Gastroesophageal sphincter (tissue), 4 donors: ENCODE data around the gene FBXL16. TPM values are rescaled to one million over a fixed set of nuclear protein-coding genes. Genes with fewer than 3 reads are reported as not detected.
"Not testable (repeated sequence)": the region's sequence is repeated elsewhere in the genome, so short reads cannot be mapped to it uniquely, and the experiment has no call there.

Experiments
- ATAC-seq: fragments of 150-250 bp; one replicate; pipeline ENCODE4 v1.9.1; 2016; ENCODE audit warnings: mild to moderate bottlenecking, moderate library complexity
- H3K27ac ChIP-seq, 4 donors: fragments of 200-600 bp; sonication (generic) in 3 of 4; 1 replicate in 3 of 4; 2 replicates in 1 of 4; pipeline ENCODE4 v1.5.1; 2016 to 2019
- H3K27me3 ChIP-seq: fragments of 200-600 bp; sonication (generic); one replicate; pipeline ENCODE4 v1.5.1; 2019
- H3K36me3 ChIP-seq, 2 donors: fragments of 200-600 bp; sonication (generic); one replicate each; pipeline ENCODE4 v1.5.1; 2019; ENCODE audit warnings: control low read depth in 1 of 2
- H3K4me1 ChIP-seq, 3 donors: fragments of 200-600 bp; sonication (generic); 1 replicate in 2 of 3; 2 replicates in 1 of 3; pipeline ENCODE4 v1.5.1; 2016 to 2019; ENCODE audit warnings: control low read depth in 2 of 3
- H3K4me3 ChIP-seq, 2 donors: fragments of 200-600 bp; sonication (generic); one replicate each; pipeline ENCODE4 v1.5.1; 2019; ENCODE audit warnings: mild to moderate bottlenecking in 1 of 2, moderate library complexity in 1 of 2
- H3K9me3 ChIP-seq, 3 donors: fragments of 200-600 bp; sonication (generic); one replicate each; pipeline ENCODE4 v1.5.1; 2017 to 2019; ENCODE audit warnings: control low read depth in 2 of 3
- EP300 ChIP-seq: sonication (generic); formaldehyde crosslinking; IDR thresholded peaks from one replicate; pipeline ENCODE4 v1.6.1; 2017; ENCODE audit warnings: antibody characterized with exemption, mild to moderate bottlenecking
- POLR2A ChIP-seq, 2 donors: fragments of 450-650 bp; IDR thresholded peaks; one replicate each; pipeline ENCODE4 v1.6.1; 2017; ENCODE audit warnings: antibody characterized with exemption in 2 of 2, mild to moderate bottlenecking in 2 of 2, moderate library complexity in 1 of 2
- POLR2AphosphoS5 ChIP-seq: sonication (generic); formaldehyde crosslinking; IDR thresholded peaks from one replicate; pipeline ENCODE4 v1.6.1; 2017; ENCODE audit warnings: antibody characterized with exemption
- WGBS, 2 donors: methylation state at CpG; one replicate each; pipeline ENCODE4 v1.1.5; 2018; ENCODE audit warnings: low coverage in 1 of 2; 5-methylcytosine and 5-hydroxymethylcytosine counted together
- total RNA-seq, 4 donors: library from RNA; depleted of rRNA; stranded (reverse); fragments of >200 nt; gene quantifications; one replicate each; pipeline ENCODE4 v1.1.0, GENCODE V29; 2016
- TF ChIP-seq, protein P1 (sequence below), 4 experiments: fragments of 200-600 bp in 2 of 4; fragments of 450-650 bp in 2 of 4; sonication (generic) in 1 of 4; IDR thresholded peaks; one replicate each; pipeline ENCODE4 v1.5.1; 2017 to 2019; ENCODE audit warnings: antibody characterized with exemption in 4 of 4, mild to moderate bottlenecking in 2 of 4, moderate library complexity in 2 of 4

The FBXL16 gene, protein sequence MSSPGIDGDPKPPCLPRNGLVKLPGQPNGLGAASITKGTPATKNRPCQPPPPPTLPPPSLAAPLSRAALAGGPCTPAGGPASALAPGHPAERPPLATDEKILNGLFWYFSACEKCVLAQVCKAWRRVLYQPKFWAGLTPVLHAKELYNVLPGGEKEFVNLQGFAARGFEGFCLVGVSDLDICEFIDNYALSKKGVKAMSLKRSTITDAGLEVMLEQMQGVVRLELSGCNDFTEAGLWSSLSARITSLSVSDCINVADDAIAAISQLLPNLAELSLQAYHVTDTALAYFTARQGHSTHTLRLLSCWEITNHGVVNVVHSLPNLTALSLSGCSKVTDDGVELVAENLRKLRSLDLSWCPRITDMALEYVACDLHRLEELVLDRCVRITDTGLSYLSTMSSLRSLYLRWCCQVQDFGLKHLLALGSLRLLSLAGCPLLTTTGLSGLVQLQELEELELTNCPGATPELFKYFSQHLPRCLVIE
- 1 to 10 TPM in 1 of 4 donors, under 1 TPM in 3; 0.27 to 1.4 (median 0.35) TPM for total RNA-seq

DNA sequence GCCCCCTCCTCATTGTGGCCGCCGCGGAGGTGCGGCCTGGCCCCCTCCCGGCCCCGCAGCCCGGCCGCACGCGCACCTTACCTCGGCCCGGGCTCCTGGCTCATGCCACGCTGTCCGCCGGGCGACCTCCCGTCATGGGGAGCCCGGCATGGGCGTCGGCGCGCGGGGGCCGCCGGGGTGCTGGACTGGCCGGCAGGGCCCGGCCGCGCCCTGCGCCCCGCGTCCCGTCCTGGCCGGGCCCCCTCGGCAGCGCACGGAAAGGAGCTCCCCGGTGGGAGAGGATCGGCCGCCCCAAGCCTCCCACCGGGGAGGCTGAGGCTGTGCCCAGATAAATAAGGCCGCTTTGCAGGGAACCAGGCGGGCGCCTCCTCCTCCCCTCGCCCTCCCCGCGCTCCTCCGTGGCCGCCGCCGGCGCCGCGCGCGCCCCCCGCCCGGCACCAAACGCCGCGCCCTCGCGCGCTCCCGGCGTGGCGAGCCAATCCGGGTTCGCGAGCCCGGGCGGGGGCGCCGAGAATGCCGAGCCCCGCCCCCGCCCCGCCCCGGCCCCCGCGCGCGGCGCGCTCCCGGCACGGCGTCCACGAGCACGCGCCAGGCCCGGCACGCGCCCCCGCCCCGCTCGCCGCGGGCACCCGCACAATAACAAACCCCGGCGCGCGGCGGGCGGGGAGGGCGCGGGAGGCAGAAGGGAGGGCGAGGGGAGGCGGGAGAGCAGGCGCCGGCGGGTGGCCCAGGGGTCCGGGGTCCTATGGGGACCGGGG, at the start of gene FBXL16:
Gene FBXL16, minus strand, starts transcription at position 371 of the 758 bp plus-strand sequence. CDS start 8,396 bp downstream, outside the sequence.
- Histone ChIP-seq H3K27me3 (peaks cover 100% of the 10 kb centered on the region), H3K4me3 (peak within 1 kb of the TSS in 1 of 2 donors; percentile 28)

DNA sequence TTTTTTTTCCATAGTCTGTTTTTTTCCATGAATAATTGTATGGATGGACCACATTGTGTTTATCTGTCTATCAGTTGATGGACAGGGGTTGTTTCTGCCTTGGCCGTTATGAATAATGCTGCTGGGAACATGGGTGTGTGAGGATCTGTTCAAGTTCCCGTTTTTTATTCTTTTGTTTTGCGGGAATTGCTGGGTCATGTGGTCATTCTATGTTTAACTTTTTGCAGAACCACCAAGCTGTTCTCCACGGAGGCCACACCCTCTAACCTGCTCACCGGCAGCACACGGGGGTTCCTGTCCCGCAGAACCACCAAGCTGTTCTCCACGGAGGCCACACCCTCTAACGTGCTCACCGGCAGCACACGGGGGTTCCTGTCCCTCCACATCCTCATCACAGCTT, 49.1 kb upstream of the FBXL16 start:
- no peaks in the 10 kb centered on the region for H3K36me3 ChIP-seq
- peaks cover 53% of the 10 kb centered on the region for H3K27me3 ChIP-seq
- TF ChIP-seq, protein P1, sequence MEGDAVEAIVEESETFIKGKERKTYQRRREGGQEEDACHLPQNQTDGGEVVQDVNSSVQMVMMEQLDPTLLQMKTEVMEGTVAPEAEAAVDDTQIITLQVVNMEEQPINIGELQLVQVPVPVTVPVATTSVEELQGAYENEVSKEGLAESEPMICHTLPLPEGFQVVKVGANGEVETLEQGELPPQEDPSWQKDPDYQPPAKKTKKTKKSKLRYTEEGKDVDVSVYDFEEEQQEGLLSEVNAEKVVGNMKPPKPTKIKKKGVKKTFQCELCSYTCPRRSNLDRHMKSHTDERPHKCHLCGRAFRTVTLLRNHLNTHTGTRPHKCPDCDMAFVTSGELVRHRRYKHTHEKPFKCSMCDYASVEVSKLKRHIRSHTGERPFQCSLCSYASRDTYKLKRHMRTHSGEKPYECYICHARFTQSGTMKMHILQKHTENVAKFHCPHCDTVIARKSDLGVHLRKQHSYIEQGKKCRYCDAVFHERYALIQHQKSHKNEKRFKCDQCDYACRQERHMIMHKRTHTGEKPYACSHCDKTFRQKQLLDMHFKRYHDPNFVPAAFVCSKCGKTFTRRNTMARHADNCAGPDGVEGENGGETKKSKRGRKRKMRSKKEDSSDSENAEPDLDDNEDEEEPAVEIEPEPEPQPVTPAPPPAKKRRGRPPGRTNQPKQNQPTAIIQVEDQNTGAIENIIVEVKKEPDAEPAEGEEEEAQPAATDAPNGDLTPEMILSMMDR (IDR thresholded peaks at IDR 0.05), result no peak
- no peak for TF ChIP-seq POLR2A (IDR thresholded peaks at IDR 0.05)
- no peak for TF ChIP-seq EP300
- no peak for TF ChIP-seq POLR2AphosphoS5
- 45 to 47% methylated on average over 6 of the region's 11 CpGs for WGBS, 2 donors
- no peaks in the 10 kb centered on the region for H3K4me1 ChIP-seq
- no peak for ATAC-seq
- no peak overlapping the region for H3K27ac ChIP-seq
- H3K9me3 ChIP-seq, result no peaks in the 10 kb centered on the region
- no peak overlapping the region for H3K4me3 ChIP-seq

More for the DNA sequence above, at the start of gene FBXL16:
- Histone ChIP-seq H3K9me3 (no peaks in the 10 kb centered on the region), H3K4me1 (peaks cover 0 to 39% (median 10%) of the 10 kb centered on the region in 3 donors), H3K27ac (no peak within 1 kb of the TSS), H3K36me3 (no peaks in the 10 kb centered on the region)
- WGBS, 2 donors, result no CpG with 5 or more reads among the region's 115 CpGs
- no peak for ATAC-seq
- TF ChIP-seq POLR2AphosphoS5 (no peak), POLR2A (IDR thresholded peaks at IDR 0.05) (no peak), EP300 (no peak)
- TF ChIP-seq, protein P1 (IDR thresholded peaks at IDR 0.05), result no peak

DNA sequence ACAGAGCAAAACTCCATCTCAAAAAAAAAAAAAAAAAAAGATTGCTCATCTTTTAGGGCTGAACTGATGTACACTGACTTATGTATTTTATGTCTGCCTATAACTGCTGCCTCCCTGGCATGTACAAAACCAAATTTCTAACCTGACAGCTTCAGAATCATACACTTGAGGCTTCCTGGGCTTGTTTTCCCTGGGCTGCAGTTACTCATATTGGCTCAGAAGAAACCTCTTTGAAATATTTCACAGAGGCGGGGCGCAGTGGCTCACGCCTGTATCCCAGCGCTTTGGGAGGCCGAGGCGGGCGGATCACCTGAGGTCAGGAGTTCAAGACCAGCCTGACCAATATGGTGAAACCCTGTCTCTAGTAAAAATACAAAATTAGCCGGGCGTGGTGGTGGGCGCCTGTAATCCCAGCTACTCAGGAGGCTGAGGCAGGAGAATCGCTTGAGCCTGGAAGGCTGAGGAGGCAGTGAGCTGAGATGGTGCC, 48.6 kb upstream of the FBXL16 start:
- H3K4me3 ChIP-seq, H3K36me3 ChIP-seq, H3K4me1 ChIP-seq, H3K27ac ChIP-seq, ATAC-seq, H3K9me3 ChIP-seq: not testable (repeated sequence)
- 77 to 86% methylated on average over 3 to 4 of the region's 11 CpGs for WGBS, 2 donors
- peaks cover 54% of the 10 kb centered on the region for H3K27me3 ChIP-seq

DNA sequence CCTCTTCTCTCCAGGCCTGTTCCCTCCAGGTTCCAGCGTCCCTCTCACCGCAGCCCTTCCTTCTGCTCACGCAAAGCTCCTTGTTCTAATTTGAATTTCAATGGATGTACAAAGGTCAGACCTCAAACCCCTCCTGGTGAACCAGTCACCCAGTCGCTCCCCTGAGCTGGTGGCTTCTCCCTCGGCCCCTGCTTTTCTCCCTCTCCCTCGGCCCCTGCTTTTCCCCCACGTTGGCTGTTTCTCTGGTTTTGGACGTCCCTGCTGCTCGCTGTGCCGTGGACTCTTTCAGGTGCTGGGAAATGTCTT, 46.4 kb upstream of the FBXL16 start:
- Histone ChIP-seq H3K36me3 (no peaks in the 10 kb centered on the region), H3K4me1 (no peaks in the 10 kb centered on the region), H3K4me3 (no peak overlapping the region), H3K9me3 (no peaks in the 10 kb centered on the region), H3K27ac (no peak overlapping the region), H3K27me3 (peaks cover 54% of the 10 kb centered on the region)
- TF ChIP-seq, protein P1 (IDR thresholded peaks at IDR 0.05), result no peak
- TF ChIP-seq POLR2A (IDR thresholded peaks at IDR 0.05), result no peak
- no peak for TF ChIP-seq EP300
- TF ChIP-seq POLR2AphosphoS5, result no peak
- no peak for ATAC-seq
- WGBS, 2 donors, result 39 to 43% methylated on average over 6 to 10 of the region's 10 CpGs

DNA sequence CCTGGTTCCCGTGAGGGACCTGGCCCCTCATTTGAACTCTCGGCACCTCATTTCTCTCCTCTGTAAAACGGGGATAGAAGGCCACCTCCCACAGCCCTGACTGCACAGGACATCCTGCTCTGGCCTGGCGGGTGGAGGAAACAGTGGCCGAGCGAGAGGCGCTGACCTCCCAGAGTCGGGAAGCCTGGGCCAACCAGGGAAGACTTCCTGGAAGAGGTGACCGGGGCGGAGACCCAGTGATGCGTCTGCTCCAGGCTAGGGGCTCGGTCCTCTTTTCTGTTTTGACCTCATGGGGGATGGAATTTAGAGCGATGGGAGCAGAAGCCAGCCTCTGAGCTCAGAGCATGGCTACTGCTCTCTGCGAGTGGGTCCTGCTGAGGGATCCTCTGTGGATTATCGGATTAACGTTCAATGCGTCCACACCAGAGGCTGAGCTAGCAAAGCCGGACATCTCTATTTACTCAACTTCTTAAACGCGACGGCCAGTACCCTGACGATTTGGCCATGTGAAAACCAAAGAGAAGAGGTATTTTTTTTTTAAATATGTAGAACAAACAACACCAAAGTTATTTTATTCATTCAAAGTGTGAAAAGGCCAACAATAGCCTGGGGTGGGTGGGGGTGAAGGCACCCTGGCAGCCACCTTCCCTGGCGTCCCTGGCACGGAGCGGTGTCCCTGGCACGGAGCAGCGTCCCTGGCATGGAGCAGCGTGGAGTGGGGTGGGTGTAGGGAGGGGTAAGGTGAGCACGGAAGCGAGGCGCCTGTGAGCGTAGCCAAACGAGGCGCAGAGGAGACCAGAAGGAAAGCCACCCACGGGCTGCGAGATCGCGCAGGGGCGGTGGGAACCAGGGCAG, 45.8 kb upstream of the FBXL16 start:
- Histone ChIP-seq H3K36me3 (no peaks in the 10 kb centered on the region), H3K4me1 (no peaks in the 10 kb centered on the region), H3K27me3 (peaks cover 54% of the 10 kb centered on the region), H3K27ac (no peak overlapping the region), H3K9me3 (no peaks in the 10 kb centered on the region), H3K4me3 (no peak overlapping the region)
- 62 to 76% methylated on average over 6 to 11 of the region's 39 CpGs for WGBS, 2 donors
- no peak for TF ChIP-seq EP300
- no peak for TF ChIP-seq POLR2A (IDR thresholded peaks at IDR 0.05)
- TF ChIP-seq, protein P1 (IDR thresholded peaks at IDR 0.05), result no peak
- TF ChIP-seq POLR2AphosphoS5, result no peak
- no peak for ATAC-seq
